GM23248 (cell line): ENCODE measurements around the gene PSMB7. TPM values are rescaled to one million over a fixed set of nuclear protein-coding genes. Genes with fewer than 3 reads are reported as not detected.

ENCODE experiments used
- DNase-seq: peaks from one replicate; pipeline ENCODE4 v3.0.0-alpha.2; 2015
- H2AFZ ChIP-seq: fragments of 200-600 bp; sonication (generic); 2 replicates; pipeline ENCODE4 v1.6.1; 2016; ENCODE audit warnings: antibody characterized with exemption
- H3F3A ChIP-seq: fragments of 200-600 bp; sonication (generic); 2 replicates; pipeline ENCODE4 v1.6.1; 2016; ENCODE audit warnings: mild to moderate bottlenecking, antibody characterized with exemption, mixed run types; ENCODE audit not compliant: insufficient read depth
- H3K27ac ChIP-seq: fragments of 200-600 bp; sonication (generic); 2 replicates; pipeline ENCODE4 v1.5.1; 2016; ENCODE audit warnings: mild to moderate bottlenecking
- H3K27me3 ChIP-seq: fragments of 200-600 bp; sonication (generic); replicated peaks from 2 replicates; pipeline ENCODE4 v1.6.1; 2016; ENCODE audit warnings: mild to moderate bottlenecking; ENCODE audit not compliant: insufficient read depth
- H3K36me3 ChIP-seq: fragments of 200-600 bp; sonication (generic); 2 replicates; pipeline ENCODE4 v1.6.1; 2016; ENCODE audit warnings: low read depth, mild to moderate bottlenecking
- H3K4me1 ChIP-seq: fragments of 200-600 bp; sonication (generic); 2 replicates; pipeline ENCODE4 v1.6.1; 2016; ENCODE audit warnings: mild to moderate bottlenecking; ENCODE audit not compliant: insufficient read depth
- H3K4me2 ChIP-seq: fragments of 200-600 bp; sonication (generic); one replicate; pipeline ENCODE4 v1.6.1; 2016; ENCODE audit warnings: mild to moderate bottlenecking; ENCODE audit not compliant: unreplicated experiment
- H3K4me3 ChIP-seq: fragments of 200-600 bp; sonication (generic); 2 replicates; pipeline ENCODE4 v1.5.1; 2016; ENCODE audit warnings: mild to moderate bottlenecking
- H3K79me2 ChIP-seq: fragments of 200-600 bp; sonication (generic); 2 replicates; pipeline ENCODE4 v1.6.1; 2016; ENCODE audit warnings: mild to moderate bottlenecking; ENCODE audit not compliant: insufficient read depth
- H3K9ac ChIP-seq: fragments of 200-600 bp; sonication (generic); 2 replicates; pipeline ENCODE4 v1.6.1; 2016; ENCODE audit warnings: mild to moderate bottlenecking
- H3K9me2 ChIP-seq: fragments of 200-600 bp; sonication (generic); 2 replicates; pipeline ENCODE4 v1.6.1; 2016; ENCODE audit warnings: mixed run types, mild to moderate bottlenecking, moderate library complexity; ENCODE audit not compliant: insufficient read depth
- H3K9me3 ChIP-seq: fragments of 200-600 bp; sonication (generic); one replicate; pipeline ENCODE4 v1.6.1; 2017; ENCODE audit warnings: low read depth
- H4K20me1 ChIP-seq: fragments of 200-600 bp; sonication (generic); 2 replicates; pipeline ENCODE4 v1.6.0; 2016; ENCODE audit not compliant: insufficient read depth
- EZH2 ChIP-seq: fragments of 200-600 bp; sonication (generic); IDR thresholded peaks from 2 replicates; pipeline ENCODE4 v1.6.1; 2018; ENCODE audit warnings: antibody characterized with exemption, mild to moderate bottlenecking; ENCODE audit not compliant: insufficient read depth, poor library complexity, severe bottlenecking
- EZH2phosphoT487 ChIP-seq: fragments of 200-600 bp; sonication (generic); IDR thresholded peaks from 2 replicates; pipeline ENCODE4 v1.6.1; 2018; ENCODE audit warnings: antibody characterized with exemption, moderate library complexity, mild to moderate bottlenecking, low read depth; ENCODE audit not compliant: insufficient read depth
- WGBS, 2 experiments: methylation state at CpG; one replicate each; pipeline ENCODE4 v1.1.6; 2015 to 2017; ENCODE audit warnings: low lambda C conversion rate in 2 of 2, low coverage in 1 of 2; ENCODE audit errors: missing lambda C conversion rate in 2 of 2; 5-methylcytosine and 5-hydroxymethylcytosine counted together
- in situ Hi-C: fragments of 300-500 bp; cut with MboI; formaldehyde crosslinking; loops from 2 replicates; pipeline ENCODE4 v1.15.0; 2020
- polyA plus RNA-seq: library from polyadenylated mRNA; unstranded; fragments of >200 nt; fragmentation: Nextera tagmentation; extraction: Ambion mirVana; gene quantifications from 2 replicates; pipeline ENCODE4 v1.2.1, GENCODE V29; 2016
- total RNA-seq: library from RNA; depleted of rRNA; stranded (reverse); fragments of >200 nt; shearing (Covaris generic); gene quantifications from 2 replicates; pipeline ENCODE4 v1.2.3, GENCODE V29; 2014

Gene PSMB7
- total and polyA plus RNA-seq, 2 experiments from 2014 or later = 202 to 245 TPM

DNA sequence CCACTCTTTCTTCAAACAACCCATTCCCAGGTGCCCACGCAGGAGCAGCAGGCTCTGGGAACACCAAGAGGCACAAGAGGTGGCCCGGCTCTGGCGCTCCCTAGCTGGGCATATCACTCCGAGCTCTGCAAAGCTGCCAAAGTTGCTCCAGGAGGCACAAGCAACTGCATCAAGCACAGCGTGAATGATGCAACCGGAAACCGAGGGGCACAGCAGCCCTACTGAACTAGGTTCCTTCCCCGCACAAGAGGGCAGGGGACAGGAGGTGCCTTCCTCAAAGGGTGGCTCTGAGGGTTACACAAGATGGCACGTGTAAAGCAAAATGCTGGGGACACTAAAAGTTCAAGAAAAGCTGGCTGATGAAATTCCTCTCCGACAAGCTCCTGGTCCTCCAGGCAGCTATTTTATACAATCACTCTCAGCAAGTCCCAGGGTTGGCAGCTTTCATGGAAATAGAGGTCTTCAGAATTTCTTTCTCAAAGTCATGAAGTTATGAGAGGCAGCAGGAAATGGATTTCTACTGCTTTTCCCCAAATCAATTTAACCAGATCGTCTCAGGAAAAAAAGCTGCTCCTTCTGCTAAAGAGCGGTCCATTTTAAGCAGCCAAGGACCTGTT lies 22.9 kb downstream of the PSMB7 start:
- in situ Hi-C loops = no loop called here
- peak; percentile 73 for DNase-seq
- peak overlapping the region; percentile 82 for H3K27ac ChIP-seq
- no peak overlapping the region for H2AFZ ChIP-seq
- peak overlapping the region; percentile 36 for H3K9ac ChIP-seq
- peak overlapping the region; percentile 9; the same call in 1 of the 2 replicates for H3K4me3 ChIP-seq
- H3F3A ChIP-seq = peaks cover 58% of the 10 kb centered on the region
- no peaks in the 10 kb centered on the region for H3K9me3 ChIP-seq
- 0 out of 2 replicates have a peak, but pooled peaks cover 7% of the 10 kb centered on the region for H3K36me3 ChIP-seq
- H3K4me2 ChIP-seq = peak overlapping the region; percentile 88
- TF ChIP-seq EZH2phosphoT487 (no peak), EZH2 (no peak)
- H4K20me1 ChIP-seq = no peaks in the 10 kb centered on the region
- peaks cover 55% of the 10 kb centered on the region for H3K4me1 ChIP-seq
- WGBS, 2 experiments = 38 to 39% methylated on average over 12 of the region's 12 CpGs
- no peaks in the 10 kb centered on the region for H3K27me3 ChIP-seq
- H3K9me2 ChIP-seq = no peaks in the 10 kb centered on the region
- H3K79me2 ChIP-seq = peaks cover 88% of the 10 kb centered on the region

DNA sequence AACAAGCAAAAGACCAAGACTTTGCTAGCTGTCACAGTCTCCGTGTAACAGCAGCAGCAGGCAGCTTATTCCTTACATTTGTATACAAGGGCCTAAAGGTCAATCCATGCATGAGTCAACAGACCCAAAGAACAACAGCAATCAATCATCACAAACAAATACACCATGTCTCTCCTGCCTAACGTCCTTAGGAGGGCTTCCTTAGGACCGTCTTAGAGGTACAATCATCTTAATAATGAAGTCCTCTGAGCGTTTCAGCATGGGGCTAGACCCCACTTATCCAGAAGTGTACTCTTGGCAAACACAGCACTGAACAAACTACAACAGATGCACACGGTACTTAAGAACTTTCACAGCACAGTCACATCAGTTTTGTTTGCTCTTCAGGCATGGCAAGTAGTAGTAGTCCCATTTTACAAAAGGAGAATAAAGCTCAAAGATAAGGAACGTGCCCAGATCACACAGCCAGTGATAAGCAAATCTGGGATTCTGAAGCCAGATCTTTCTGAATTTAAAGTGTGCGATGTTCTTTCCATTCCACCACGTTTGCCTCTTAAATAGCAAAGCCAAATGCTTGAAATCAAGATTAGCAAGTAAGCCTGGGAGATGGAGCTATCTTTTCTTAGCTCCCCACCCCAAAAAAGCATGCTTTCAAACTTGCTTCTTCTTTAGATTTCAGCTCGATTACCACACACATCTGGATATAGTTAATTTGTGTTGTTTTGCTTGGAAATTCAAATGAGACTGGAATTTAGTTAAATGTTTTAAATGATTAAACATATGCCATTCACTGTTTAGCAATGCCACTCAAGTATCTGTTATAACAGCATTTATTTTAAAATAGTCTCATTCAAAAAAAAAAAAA lies 24.2 kb downstream of the PSMB7 start:
- H4K20me1 ChIP-seq = no peaks in the 10 kb centered on the region
- peak overlapping the region; percentile 88 for H3K4me2 ChIP-seq
- H3F3A ChIP-seq = peaks cover 54% of the 10 kb centered on the region
- WGBS, 2 experiments = 6% methylated on average over 9 of the region's 9 CpGs
- DNase-seq = peak; percentile 59
- H3K9me2 ChIP-seq = no peaks in the 10 kb centered on the region
- no peaks in the 10 kb centered on the region for H3K9me3 ChIP-seq
- peak overlapping the region; percentile 55 for H3K4me3 ChIP-seq
- H3K79me2 ChIP-seq = peaks cover 88% of the 10 kb centered on the region
- H3K27me3 ChIP-seq = no peaks in the 10 kb centered on the region
- peak overlapping the region; percentile 36 for H3K9ac ChIP-seq
- H3K4me1 ChIP-seq = peaks cover 55% of the 10 kb centered on the region
- H3K36me3 ChIP-seq = 0 out of 2 replicates have a peak, but pooled peaks cover 3% of the 10 kb centered on the region
- no peak for TF ChIP-seq EZH2
- TF ChIP-seq EZH2phosphoT487 = no peak
- H3K27ac ChIP-seq = peak overlapping the region; percentile 82
- no peak overlapping the region for H2AFZ ChIP-seq
- in situ Hi-C loops = no loop called here

DNA sequence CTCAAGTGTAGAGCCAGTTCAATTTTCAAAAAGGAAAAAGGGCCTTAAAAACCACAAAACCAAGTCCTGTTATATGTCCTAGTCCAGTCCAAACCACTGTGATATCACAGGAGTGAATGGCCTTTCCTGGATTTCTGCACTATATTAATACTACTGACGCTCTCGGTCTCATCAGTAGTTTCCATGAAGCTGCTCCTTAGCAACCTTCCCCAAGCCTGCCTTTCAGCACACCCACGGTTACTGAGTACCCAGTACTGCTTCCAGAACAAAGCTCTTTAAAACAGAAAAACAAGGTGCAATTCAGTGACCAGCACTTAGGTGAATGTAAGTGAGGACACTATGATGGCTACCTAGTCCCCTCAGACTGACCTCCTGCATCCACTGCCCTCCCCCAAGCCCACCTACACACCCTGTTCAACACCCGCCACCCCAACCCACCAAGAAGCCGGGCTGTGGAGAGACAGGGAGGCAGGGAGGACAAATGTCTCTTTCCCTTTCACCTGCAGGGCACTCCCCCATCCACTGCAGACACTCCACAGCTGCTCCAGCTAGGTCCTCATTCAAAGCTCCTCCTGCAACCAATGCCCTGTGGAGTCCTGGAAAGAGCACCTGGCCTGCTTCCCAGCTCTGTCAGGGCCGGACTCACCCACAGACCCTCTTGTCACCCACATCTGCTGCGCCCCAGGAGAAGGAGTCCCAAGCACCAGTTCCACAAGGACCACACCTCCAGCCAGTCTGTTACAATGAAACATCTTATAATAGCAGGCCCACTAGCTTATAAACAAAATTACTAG lies 25.9 kb downstream of the PSMB7 start:
- Histone ChIP-seq H3K36me3 (no peaks in the 10 kb centered on the region), H3K4me3 (no peak overlapping the region), H3K27ac (no peak overlapping the region), H3K4me1 (peaks cover 50% of the 10 kb centered on the region), H3K9me2 (no peaks in the 10 kb centered on the region), H3K79me2 (peaks cover 88% of the 10 kb centered on the region), H3F3A (peaks cover 45% of the 10 kb centered on the region), H3K9ac (no peak overlapping the region), H3K27me3 (no peaks in the 10 kb centered on the region), H3K4me2 (no peak overlapping the region), H2AFZ (no peak overlapping the region), H4K20me1 (no peaks in the 10 kb centered on the region), H3K9me3 (no peaks in the 10 kb centered on the region)
- DNase-seq = no peak
- no peak for TF ChIP-seq EZH2phosphoT487
- TF ChIP-seq EZH2 = no peak
- 84 to 85% methylated on average over 7 of the region's 7 CpGs for WGBS, 2 experiments
- in situ Hi-C loops = no loop called here
